ENCODE data around the gene GRID2.

GRCh38 chr4:92406488-92406887 lies 102.7 kb downstream of the GRID2 start:
- no peak for TF ChIP-seq POLR2A (IDR thresholded peaks at IDR 0.05)
- TF ChIP-seq POLR2AphosphoS5 (IDR thresholded peaks at IDR 0.05), result no peak
- no peak for TF ChIP-seq CTCF (IDR thresholded peaks at IDR 0.05)

Data from stomach (tissue), 4 donors.